ENCODE results near the gene STAMBP.

DNA sequence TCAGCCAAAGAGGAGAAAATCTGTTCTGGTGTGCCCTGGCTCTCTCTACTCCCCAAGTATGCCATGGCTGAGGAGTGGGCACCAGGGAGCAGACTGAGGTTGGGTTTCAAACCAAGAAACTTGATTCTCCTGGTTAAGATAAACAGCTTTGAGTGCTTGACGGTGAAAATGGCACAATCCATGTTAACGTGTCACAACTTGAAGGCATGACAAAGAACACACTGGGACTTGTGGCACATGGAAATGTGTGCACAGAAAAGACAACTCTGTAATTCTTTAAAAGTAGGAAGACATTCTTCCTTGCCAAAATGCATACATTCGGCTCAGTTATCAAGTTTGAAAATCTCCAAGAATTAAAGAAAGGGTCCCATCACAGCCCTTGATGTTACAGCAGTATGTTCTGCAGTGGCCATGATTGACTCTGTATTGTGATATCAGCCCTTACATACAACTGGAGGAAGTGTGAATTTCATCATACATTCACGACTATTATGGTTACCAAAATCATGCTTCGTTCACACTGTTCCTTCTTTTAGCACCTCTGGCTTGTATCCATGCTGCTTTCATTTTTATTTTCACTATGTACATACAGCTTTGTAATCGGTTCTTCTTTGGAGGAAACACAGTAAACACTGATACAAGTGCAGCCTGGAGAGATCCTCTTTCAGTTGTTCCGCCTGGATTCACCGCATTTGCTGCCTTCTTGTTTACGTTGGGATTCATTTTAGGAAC lies 48.5 kb downstream of the STAMBP start:
- TF ChIP-seq, protein P1, sequence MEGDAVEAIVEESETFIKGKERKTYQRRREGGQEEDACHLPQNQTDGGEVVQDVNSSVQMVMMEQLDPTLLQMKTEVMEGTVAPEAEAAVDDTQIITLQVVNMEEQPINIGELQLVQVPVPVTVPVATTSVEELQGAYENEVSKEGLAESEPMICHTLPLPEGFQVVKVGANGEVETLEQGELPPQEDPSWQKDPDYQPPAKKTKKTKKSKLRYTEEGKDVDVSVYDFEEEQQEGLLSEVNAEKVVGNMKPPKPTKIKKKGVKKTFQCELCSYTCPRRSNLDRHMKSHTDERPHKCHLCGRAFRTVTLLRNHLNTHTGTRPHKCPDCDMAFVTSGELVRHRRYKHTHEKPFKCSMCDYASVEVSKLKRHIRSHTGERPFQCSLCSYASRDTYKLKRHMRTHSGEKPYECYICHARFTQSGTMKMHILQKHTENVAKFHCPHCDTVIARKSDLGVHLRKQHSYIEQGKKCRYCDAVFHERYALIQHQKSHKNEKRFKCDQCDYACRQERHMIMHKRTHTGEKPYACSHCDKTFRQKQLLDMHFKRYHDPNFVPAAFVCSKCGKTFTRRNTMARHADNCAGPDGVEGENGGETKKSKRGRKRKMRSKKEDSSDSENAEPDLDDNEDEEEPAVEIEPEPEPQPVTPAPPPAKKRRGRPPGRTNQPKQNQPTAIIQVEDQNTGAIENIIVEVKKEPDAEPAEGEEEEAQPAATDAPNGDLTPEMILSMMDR (IDR thresholded peaks at IDR 0.05), result no peak
- no peak for TF ChIP-seq POLR2A (IDR thresholded peaks at IDR 0.05)
